ENCODE measurements around the gene GCLC.

GCLC gene

DNA sequence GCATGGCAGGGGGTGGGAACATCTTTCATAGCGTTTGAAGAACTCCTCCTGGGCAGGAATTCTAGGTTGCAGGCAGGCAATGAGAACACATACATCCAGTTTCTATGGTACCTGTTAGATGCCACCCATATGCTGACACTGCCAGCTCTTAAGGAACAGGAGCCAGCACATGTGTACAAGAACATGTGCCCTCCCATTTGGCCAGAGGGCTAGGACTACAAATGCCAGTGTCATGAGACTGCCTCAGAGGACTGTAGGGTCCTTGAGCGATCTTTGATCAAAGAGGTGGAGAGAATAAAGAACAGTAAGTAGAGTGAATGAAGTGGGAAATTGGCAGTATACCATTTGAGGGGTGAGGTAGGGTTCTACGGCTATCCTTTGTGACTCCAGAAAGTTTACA lies 45.8 kb downstream of the GCLC start (continued):
- no peak for TF ChIP-seq ZNF654 (tag by site-specific recombination; IDR thresholded peaks at IDR 0.05; ENCODE audit: low read depth)

DNA sequence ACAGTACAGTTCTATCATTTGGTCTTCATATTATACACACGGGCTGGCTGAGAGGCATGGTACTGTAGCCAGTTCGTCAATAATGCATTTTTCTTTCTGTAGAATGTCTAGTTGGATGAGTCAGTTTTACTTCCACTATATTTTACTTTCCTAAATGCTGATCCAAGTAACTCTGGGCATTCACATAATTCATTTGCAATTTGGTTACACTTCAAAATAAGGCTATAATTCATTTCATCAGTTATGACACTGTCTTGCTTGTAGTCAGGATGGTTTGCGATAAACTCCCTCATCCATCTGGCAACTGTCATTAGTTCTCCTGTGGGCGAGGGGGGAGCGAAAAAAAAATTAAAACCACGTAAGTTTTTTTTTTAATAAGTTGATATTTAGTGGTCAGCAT lies 46.3 kb downstream of the GCLC start:
- no peak overlapping the region for H3K27ac ChIP-seq (ENCODE audit: extremely low read depth, low read depth, low read length)
- H3K4me1 ChIP-seq (ENCODE audit: control insufficient read depth, insufficient read depth, low read length), result peaks cover under 1% of the 10 kb centered on the region; the same call in 1 of the 2 replicates
- TF ChIP-seq YY2 (tag by site-specific recombination; IDR thresholded peaks at IDR 0.05), result no peak
- no peak for TF ChIP-seq ZNF792 (tag by site-specific recombination; IDR thresholded peaks at IDR 0.05)
- no peak for TF ChIP-seq ZFP41 (tag by site-specific recombination; IDR thresholded peaks at IDR 0.05; ENCODE audit: borderline replicate concordance)
- no peak for TF ChIP-seq MZF1 (tag by site-specific recombination; IDR thresholded peaks at IDR 0.05; ENCODE audit: borderline replicate concordance)
- no peak for TF ChIP-seq ZNF658 (tag by site-specific recombination; IDR thresholded peaks at IDR 0.05)
- TF ChIP-seq ZNF596 (tag by site-specific recombination; IDR thresholded peaks at IDR 0.05), result no peak
- TF ChIP-seq, protein P1, sequence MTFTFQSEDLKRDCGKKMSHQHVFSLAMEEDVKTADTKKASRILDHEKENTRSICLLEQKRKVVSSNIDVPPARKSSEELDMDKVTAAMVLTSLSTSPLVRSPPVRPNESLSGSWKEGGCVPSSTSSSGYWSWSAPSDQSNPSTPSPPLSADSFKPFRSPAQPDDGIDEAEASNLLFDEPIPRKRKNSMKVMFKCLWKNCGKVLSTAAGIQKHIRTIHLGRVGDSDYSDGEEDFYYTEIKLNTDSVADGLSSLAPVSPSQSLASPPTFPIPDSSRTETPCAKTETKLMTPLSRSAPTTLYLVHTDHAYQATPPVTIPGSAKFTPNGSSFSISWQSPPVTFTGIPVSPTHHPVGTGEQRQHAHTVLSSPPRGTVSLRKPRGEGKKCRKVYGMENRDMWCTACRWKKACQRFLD (tag by site-specific recombination; IDR thresholded peaks at IDR 0.05), result no peak
- TF ChIP-seq ZNF670 (tag by site-specific recombination; IDR thresholded peaks at IDR 0.05; ENCODE audit: low read depth), result no peak
- TF ChIP-seq ZBTB7A (tag by site-specific recombination; IDR thresholded peaks at IDR 0.05; ENCODE audit: low read depth), result no peak
- no peak for TF ChIP-seq ZBTB21 (tag by site-specific recombination; IDR thresholded peaks at IDR 0.05)
- TF ChIP-seq MYNN (tag by site-specific recombination; IDR thresholded peaks at IDR 0.05; ENCODE audit: borderline replicate concordance), result no peak
- no peak for TF ChIP-seq ZNF626 (tag by site-specific recombination; IDR thresholded peaks at IDR 0.05)
- TF ChIP-seq BCL11A (tag by site-specific recombination; IDR thresholded peaks at IDR 0.05; ENCODE audit: low read depth), result no peak
- TF ChIP-seq ZNF529 (tag by site-specific recombination; IDR thresholded peaks at IDR 0.05; ENCODE audit: insufficient replicate concordance), result no peak
- TF ChIP-seq ZEB2 (tag by site-specific recombination; IDR thresholded peaks at IDR 0.05), result no peak
- no peak for TF ChIP-seq EGR2 (tag by site-specific recombination; IDR thresholded peaks at IDR 0.05; ENCODE audit: low read depth)
- TF ChIP-seq, protein P2, sequence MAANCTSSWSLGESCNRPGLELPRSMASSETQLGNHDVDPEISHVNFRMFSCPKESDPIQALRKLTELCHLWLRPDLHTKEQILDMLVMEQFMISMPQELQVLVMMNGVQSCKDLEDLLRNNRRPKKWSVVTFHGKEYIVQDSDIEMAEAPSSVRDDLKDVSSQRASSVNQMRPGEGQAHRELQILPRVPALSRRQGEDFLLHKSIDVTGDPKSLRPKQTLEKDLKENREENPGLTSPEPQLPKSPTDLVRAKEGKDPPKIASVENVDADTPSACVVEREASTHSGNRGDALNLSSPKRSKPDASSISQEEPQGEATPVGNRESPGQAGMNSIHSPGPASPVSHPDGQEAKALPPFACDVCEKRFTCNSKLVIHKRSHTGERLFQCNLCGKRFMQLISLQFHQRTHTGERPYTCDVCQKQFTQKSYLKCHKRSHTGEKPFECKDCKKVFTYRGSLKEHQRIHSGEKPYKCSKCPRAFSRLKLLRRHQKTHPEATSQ (tag by site-specific recombination; IDR thresholded peaks at IDR 0.05), result no peak
- TF ChIP-seq RBAK (tag by site-specific recombination; IDR thresholded peaks at IDR 0.05), result no peak
- no peak for TF ChIP-seq ZNF610 (tag by site-specific recombination; IDR thresholded peaks at IDR 0.05; ENCODE audit: borderline replicate concordance)
- no peaks in the 10 kb centered on the region for H3K9me3 ChIP-seq (ENCODE audit: control insufficient read depth, insufficient read depth, low read depth, low read length)
- no peak overlapping the region for H3K4me3 ChIP-seq (ENCODE audit: low read depth, low read length)
- ChIA-PET POLR2A (no interaction called here), CTCF (interaction anchor here (1.5 to 8.7 kb wide), 4 partner anchors 16 to 229 kb away, joined by 5 to 270 read pairs (median 10); no protein-coding TSS in a partner anchor)
- H3K36me3 ChIP-seq (ENCODE audit: control insufficient read depth in 2 of 2, insufficient read depth in 1 of 2, low read length in 2 of 2), result peaks cover 24 to 58% of the 10 kb centered on the region in 2 experiments; a peak in 2 of 3 replicates

DNA sequence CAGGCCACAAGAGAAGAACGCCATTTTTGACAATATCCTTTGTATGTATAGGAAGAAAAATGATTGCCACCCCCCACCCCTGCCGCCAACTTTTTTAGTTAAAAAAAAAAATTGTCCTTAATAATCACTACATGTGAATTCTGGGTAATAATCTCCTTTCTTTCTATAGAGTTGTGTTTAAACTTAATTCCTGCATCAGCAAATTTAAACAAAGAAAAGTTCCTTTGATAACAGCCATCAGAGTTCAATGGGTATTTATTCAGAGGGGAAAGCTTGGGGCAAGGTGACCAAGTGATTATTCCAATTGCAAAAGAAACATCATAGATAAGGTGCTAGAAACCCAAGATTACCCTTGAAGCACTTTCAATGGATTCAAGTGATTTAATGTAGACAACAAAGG lies 47.0 kb downstream of the GCLC start:
- Histone ChIP-seq H3K4me1 (ENCODE audit: control insufficient read depth, insufficient read depth, low read length) (peaks cover 2% of the 10 kb centered on the region; the same call in 1 of the 2 replicates), H3K9me3 (ENCODE audit: control insufficient read depth, insufficient read depth, low read depth, low read length) (no peaks in the 10 kb centered on the region), H3K36me3 (ENCODE audit: control insufficient read depth in 2 of 2, insufficient read depth in 1 of 2, low read length in 2 of 2) (peaks cover 21 to 53% of the 10 kb centered on the region in 2 experiments; a peak in 2 of 3 replicates), H3K27ac (ENCODE audit: extremely low read depth, low read depth, low read length) (no peak overlapping the region), H3K4me3 (ENCODE audit: low read depth, low read length) (no peak overlapping the region)
- CTCF ChIA-PET, result interaction anchor here (0.6 to 8.7 kb wide), 8 partner anchors 9 to 458 kb away, joined by 3 to 270 read pairs (median 7); no protein-coding TSS in a partner anchor
- POLR2A ChIA-PET, result no interaction called here
- TF ChIP-seq ZSCAN23 (tag by site-specific recombination; IDR thresholded peaks at IDR 0.05), result no peak
- TF ChIP-seq ZNF768 (tag by site-specific recombination; IDR thresholded peaks at IDR 0.05), result no peak
- TF ChIP-seq ZNF155 (tag by site-specific recombination; IDR thresholded peaks at IDR 0.05), result no peak
- no peak for TF ChIP-seq ZNF510 (tag by site-specific recombination; IDR thresholded peaks at IDR 0.05; ENCODE audit: insufficient replicate concordance)
- TF ChIP-seq, protein P3, sequence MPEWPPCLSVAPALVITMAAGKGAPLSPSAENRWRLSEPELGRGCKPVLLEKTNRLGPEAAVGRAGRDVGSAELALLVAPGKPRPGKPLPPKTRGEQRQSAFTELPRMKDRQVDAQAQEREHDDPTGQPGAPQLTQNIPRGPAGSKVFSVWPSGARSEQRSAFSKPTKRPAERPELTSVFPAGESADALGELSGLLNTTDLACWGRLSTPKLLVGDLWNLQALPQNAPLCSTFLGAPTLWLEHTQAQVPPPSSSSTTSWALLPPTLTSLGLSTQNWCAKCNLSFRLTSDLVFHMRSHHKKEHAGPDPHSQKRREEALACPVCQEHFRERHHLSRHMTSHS (tag by site-specific recombination; IDR thresholded peaks at IDR 0.05), result no peak
- no peak for TF ChIP-seq BCL11A (tag by site-specific recombination; IDR thresholded peaks at IDR 0.05; ENCODE audit: low read depth)
- TF ChIP-seq ATF2 (tag by site-specific recombination; IDR thresholded peaks at IDR 0.05; ENCODE audit: low read depth), result no peak
- no peak for TF ChIP-seq ZNF610 (tag by site-specific recombination; IDR thresholded peaks at IDR 0.05; ENCODE audit: borderline replicate concordance)
- TF ChIP-seq ZNF157 (tag by site-specific recombination; IDR thresholded peaks at IDR 0.05), result no peak
- no peak for TF ChIP-seq ZNF645 (tag by site-specific recombination; IDR thresholded peaks at IDR 0.05)
